PC-3 (cell line): ENCODE data around the gene FILIP1L. TPM values are rescaled to one million over a fixed set of nuclear protein-coding genes. Genes with fewer than 3 reads are reported as not detected.

Experiments
- ATAC-seq: fragments of 200-7000 bp; cut with Tn5 transposase; 2 replicates; pipeline ENCODE4 v1.9.1; 2020; ENCODE audit warnings: mild to moderate bottlenecking, moderate library complexity
- BruUV-seq: library from RNA; stranded (reverse); fragments of 400-500 nt; replicated peaks from 2 replicates; lab custom pipeline; 2021; lab: Mats Ljungman, UMichigan
- CTCF ChIA-PET: fragments of 300-600 bp; sonication (Branson Sonifier 250); formaldehyde crosslinking; loops from one replicate; lab custom pipeline; 2022; ENCODE audit warnings: antibody characterized with exemption; lab: Charles Lee
- POLR2A ChIA-PET: fragments of 300-600 bp; sonication (Branson Sonifier 250); formaldehyde crosslinking; loops from one replicate; lab custom pipeline; 2022; ENCODE audit warnings: antibody characterized with exemption; ENCODE audit not compliant: unreplicated experiment; lab: Charles Lee
- DNase-seq: peaks from one replicate; pipeline ENCODE4 v3.0.0-alpha.2; 2015
- H2AFZ ChIP-seq: fragments of 300-600 bp; sonication (generic); 2 replicates; pipeline ENCODE4 v1.6.0; 2016; ENCODE audit warnings: antibody characterized with exemption, low read length
- H3F3A ChIP-seq: fragments of 300-600 bp; sonication (generic); one replicate; pipeline ENCODE4 v1.6.0; 2017; ENCODE audit warnings: antibody characterized with exemption, low read length, control low read depth, mild to moderate bottlenecking; ENCODE audit not compliant: unreplicated experiment
- H3K27ac ChIP-seq: fragments of 300-600 bp; sonication (generic); 2 replicates; pipeline ENCODE4 v1.5.1; 2016; ENCODE audit warnings: mild to moderate bottlenecking, low read length
- H3K27me3 ChIP-seq: fragments of 300-600 bp; sonication (generic); 2 replicates; pipeline ENCODE4 v1.6.1; 2016; ENCODE audit warnings: low read length, mixed read lengths
- H3K36me3 ChIP-seq: fragments of 300-600 bp; sonication (generic); 2 replicates; pipeline ENCODE4 v1.6.1; 2016; ENCODE audit warnings: low read depth, mixed run types, low read length, mixed read lengths
- H3K4me1 ChIP-seq: fragments of 300-600 bp; sonication (generic); 2 replicates; pipeline ENCODE4 v1.5.1; 2016; ENCODE audit warnings: low read length; ENCODE audit not compliant: insufficient read depth
- H3K4me2 ChIP-seq: fragments of 300-600 bp; sonication (generic); 2 replicates; pipeline ENCODE4 v1.6.0; 2016; ENCODE audit warnings: low read length
- H3K4me3 ChIP-seq: fragments of 300-600 bp; sonication (generic); 2 replicates; pipeline ENCODE4 v1.5.1; 2016; ENCODE audit warnings: mild to moderate bottlenecking, low read length, mixed read lengths
- H3K79me2 ChIP-seq: fragments of 300-600 bp; sonication (generic); 2 replicates; pipeline ENCODE4 v1.6.1; 2017; ENCODE audit warnings: low read length, mixed read lengths
- H3K9ac ChIP-seq: fragments of 300-600 bp; sonication (generic); 2 replicates; pipeline ENCODE4 v1.6.0; 2016; ENCODE audit warnings: mild to moderate bottlenecking, low read length
- H3K9me2 ChIP-seq: fragments of 300-600 bp; sonication (generic); replicated peaks from 2 replicates; pipeline ENCODE4 v1.6.1; 2016; ENCODE audit warnings: mixed run types, low read length, mixed read lengths
- H3K9me3 ChIP-seq: fragments of 300-600 bp; sonication (generic); 2 replicates; pipeline ENCODE4 v1.6.1; 2016; ENCODE audit warnings: low read length, mixed read lengths
- H4K20me1 ChIP-seq: fragments of 300-600 bp; sonication (generic); 2 replicates; pipeline ENCODE4 v1.6.1; 2016; ENCODE audit warnings: low read length, mixed read lengths
- EZH2 ChIP-seq: fragments of 300-600 bp; sonication (generic); IDR thresholded peaks from one replicate; pipeline ENCODE4 v1.6.1; 2017; ENCODE audit warnings: antibody characterized with exemption, mild to moderate bottlenecking, low read length; ENCODE audit not compliant: unreplicated experiment
- EZH2phosphoT487 ChIP-seq: fragments of 300-600 bp; sonication (generic); IDR thresholded peaks from 2 replicates; pipeline ENCODE4 v1.6.1; 2018; ENCODE audit warnings: mild to moderate bottlenecking, antibody characterized with exemption, low read length, borderline replicate concordance
- intact Hi-C: fragments of 100-400 bp; cut with micrococcal nuclease; formaldehyde crosslinking; loops from 2 replicates; pipeline ENCODE4 v1.9.0; 2023
- total RNA-seq: library from RNA; depleted of rRNA; stranded (reverse); fragments of >200 nt; gene quantifications from 2 replicates; pipeline ENCODE4 v1.2.3, GENCODE V29; 2014
- TF ChIP-seq, protein P1 (sequence below): fragments of 300-600 bp; sonication (generic); conservative IDR thresholded peaks from 2 replicates; pipeline ENCODE4 v1.5.1; 2017; ENCODE audit warnings: antibody characterized with exemption, low read depth, mild to moderate bottlenecking, low read length

Gene FILIP1L
- total RNA-seq, 1 experiment from 2014 or later: not detected

DNA sequence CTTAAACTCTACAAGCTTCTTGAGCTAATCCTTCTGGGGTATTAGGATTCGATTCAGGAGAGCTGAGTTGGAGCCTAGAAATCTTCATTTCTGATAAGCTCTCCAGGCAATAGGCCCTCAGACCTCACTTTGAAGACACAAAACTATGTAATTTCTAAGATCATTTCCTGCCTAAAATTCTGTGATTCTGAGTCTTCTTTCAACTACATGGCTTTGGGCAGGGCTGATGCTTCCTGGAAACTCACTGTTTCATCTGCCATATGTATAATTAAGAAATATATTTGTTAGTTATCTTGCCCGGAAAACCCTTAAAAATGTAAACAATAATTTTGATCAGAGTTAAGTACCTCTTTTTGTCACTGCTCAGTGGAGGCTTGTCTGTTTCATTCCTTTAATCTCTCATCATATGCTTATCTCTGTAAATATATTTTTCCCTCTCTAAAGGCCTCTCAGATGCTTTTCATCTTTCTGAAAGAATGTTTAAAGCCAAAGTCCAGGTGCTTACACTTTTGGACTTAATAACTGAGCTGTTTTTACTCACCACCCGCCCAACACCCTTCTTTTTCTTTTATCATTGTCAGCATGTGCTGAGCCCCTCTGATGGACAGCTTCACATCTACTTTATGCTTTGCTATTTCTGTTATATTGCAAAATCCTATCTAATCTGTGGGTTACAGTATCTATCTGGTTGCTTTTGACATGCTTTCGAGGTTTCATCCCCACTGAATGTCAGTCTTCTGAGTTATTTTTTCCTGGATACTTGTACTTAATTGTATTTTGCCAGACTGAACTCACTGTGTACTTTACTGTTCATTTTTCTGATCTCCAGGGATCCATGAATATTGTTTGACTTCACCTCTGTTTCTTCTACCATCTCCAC, 38.2 kb downstream of the FILIP1L start:
- CTCF ChIA-PET: interaction anchor here (0.5 to 1.4 kb wide), 3 partner anchors 31 to 178 kb away, joined by 4 to 5 read pairs (median 4); no protein-coding TSS in a partner anchor
- no peak overlapping the region for H3K9ac ChIP-seq
- no peak for ATAC-seq
- no peak overlapping the region for H3K27ac ChIP-seq
- H3K4me2 ChIP-seq: no peak overlapping the region
- no peaks in the 10 kb centered on the region for H3K36me3 ChIP-seq
- H4K20me1 ChIP-seq: no peaks in the 10 kb centered on the region
- H3K9me3 ChIP-seq: no peaks in the 10 kb centered on the region
- BruUV-seq: no TSS peak
- intact Hi-C loops: loop anchor here (1.0 kb wide), 1 partner anchor 10 kb away; no protein-coding TSS in a partner anchor
- DNase-seq: no peak
- H2AFZ ChIP-seq: no peak overlapping the region
- POLR2A ChIA-PET: interaction anchor here (0.5 to 0.7 kb wide), 2 partner anchors 29 to 31 kb away, joined by 5 to 17 read pairs; no protein-coding TSS in a partner anchor
- H3K4me1 ChIP-seq: peaks cover 27% of the 10 kb centered on the region
- TF ChIP-seq EZH2: no peak
- H3F3A ChIP-seq: no peaks in the 10 kb centered on the region
- H3K4me3 ChIP-seq: no peak overlapping the region
- H3K9me2 ChIP-seq: no peaks in the 10 kb centered on the region
- no peaks in the 10 kb centered on the region for H3K27me3 ChIP-seq
- no peaks in the 10 kb centered on the region for H3K79me2 ChIP-seq

DNA sequence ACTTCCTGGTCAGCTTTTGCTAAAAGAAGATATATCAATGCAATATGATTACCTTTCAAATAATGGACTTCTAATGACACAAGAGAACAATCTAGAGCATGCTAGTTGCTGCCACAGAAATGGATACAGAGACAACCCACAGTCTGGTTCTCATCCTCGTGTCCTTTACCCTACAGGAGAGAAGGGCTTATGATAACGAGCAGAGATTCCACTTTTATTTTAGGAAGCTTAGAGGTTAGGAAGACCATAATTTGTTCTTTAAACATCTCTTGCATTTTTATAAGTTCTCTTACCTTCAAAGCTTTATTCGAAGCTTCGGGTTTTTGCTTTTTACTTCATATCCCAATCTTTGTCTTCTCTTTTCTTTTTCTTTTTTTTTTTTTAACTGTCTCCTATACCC, 39.1 kb downstream of the FILIP1L start:
- H3K4me3 ChIP-seq: no peak overlapping the region
- intact Hi-C loops: no loop called here
- no peaks in the 10 kb centered on the region for H4K20me1 ChIP-seq
- no peaks in the 10 kb centered on the region for H3K27me3 ChIP-seq
- no TSS peak for BruUV-seq
- DNase-seq (no peak), ATAC-seq (no peak)
- no peak overlapping the region for H3K4me2 ChIP-seq
- H3K9me2 ChIP-seq: no peaks in the 10 kb centered on the region
- H3K36me3 ChIP-seq: no peaks in the 10 kb centered on the region
- TF ChIP-seq EZH2phosphoT487: no peak
- TF ChIP-seq, protein P1, sequence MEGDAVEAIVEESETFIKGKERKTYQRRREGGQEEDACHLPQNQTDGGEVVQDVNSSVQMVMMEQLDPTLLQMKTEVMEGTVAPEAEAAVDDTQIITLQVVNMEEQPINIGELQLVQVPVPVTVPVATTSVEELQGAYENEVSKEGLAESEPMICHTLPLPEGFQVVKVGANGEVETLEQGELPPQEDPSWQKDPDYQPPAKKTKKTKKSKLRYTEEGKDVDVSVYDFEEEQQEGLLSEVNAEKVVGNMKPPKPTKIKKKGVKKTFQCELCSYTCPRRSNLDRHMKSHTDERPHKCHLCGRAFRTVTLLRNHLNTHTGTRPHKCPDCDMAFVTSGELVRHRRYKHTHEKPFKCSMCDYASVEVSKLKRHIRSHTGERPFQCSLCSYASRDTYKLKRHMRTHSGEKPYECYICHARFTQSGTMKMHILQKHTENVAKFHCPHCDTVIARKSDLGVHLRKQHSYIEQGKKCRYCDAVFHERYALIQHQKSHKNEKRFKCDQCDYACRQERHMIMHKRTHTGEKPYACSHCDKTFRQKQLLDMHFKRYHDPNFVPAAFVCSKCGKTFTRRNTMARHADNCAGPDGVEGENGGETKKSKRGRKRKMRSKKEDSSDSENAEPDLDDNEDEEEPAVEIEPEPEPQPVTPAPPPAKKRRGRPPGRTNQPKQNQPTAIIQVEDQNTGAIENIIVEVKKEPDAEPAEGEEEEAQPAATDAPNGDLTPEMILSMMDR: no peak
- TF ChIP-seq EZH2: no peak
- no peak overlapping the region for H2AFZ ChIP-seq
- ChIA-PET POLR2A (no interaction called here), CTCF (no interaction called here)
- no peak overlapping the region for H3K27ac ChIP-seq
- no peak overlapping the region for H3K9ac ChIP-seq
- H3K79me2 ChIP-seq: no peaks in the 10 kb centered on the region
- H3K9me3 ChIP-seq: no peaks in the 10 kb centered on the region
- H3K4me1 ChIP-seq: peaks cover 36% of the 10 kb centered on the region
- no peaks in the 10 kb centered on the region for H3F3A ChIP-seq

DNA sequence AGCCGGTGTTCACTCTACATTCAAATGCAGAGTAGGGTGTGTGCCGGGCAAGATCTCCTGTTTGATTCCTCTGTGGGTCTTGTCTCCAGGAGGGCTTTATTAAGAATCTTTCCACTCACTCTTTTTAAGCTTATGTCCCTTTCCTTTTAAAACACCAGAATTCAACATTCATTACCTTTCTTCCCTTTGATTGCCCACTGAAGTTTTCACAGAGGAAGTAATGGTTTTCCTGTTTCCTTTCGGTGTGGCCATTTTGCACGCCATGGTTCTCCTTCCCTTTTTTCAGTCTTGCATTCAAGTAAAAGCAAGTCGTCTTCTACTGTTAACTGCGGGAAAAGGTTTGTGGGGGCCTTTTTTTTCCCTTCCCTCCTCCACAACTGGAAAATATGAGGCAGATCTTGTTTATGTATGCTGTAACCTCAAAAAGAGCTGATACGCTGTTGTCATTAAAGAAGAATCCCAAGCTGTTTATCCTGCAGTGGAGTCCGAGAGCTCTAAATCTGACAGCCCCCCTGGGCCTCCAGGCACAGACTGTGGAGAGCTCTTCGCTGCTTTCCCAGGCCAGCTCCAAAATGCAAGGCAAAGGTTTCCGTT, 40.5 kb downstream of the FILIP1L start:
- H2AFZ ChIP-seq: no peak overlapping the region

More for the DNA sequence above, 40.5 kb downstream of the FILIP1L start:
- no peak overlapping the region for H3K27ac ChIP-seq
- ChIA-PET CTCF (no interaction called here), POLR2A (no interaction called here)
- intact Hi-C loops: no loop called here
- TF ChIP-seq, protein P1: no peak
- peaks cover 49% of the 10 kb centered on the region for H3K4me1 ChIP-seq
- no peaks in the 10 kb centered on the region for H3K9me3 ChIP-seq
- H3K9ac ChIP-seq: no peak overlapping the region
- H3K4me2 ChIP-seq: no peak overlapping the region
- no TSS peak for BruUV-seq
- H3K27me3 ChIP-seq: no peaks in the 10 kb centered on the region
- no peaks in the 10 kb centered on the region for H3F3A ChIP-seq
- H3K4me3 ChIP-seq: no peak overlapping the region
- no peaks in the 10 kb centered on the region for H3K79me2 ChIP-seq
- no peak for DNase-seq
- no peaks in the 10 kb centered on the region for H4K20me1 ChIP-seq
- H3K36me3 ChIP-seq: no peaks in the 10 kb centered on the region
- no peaks in the 10 kb centered on the region for H3K9me2 ChIP-seq
- no peak for ATAC-seq
